ENCODE data around the gene FAM170B. TPM values are rescaled to one million over a fixed set of nuclear protein-coding genes. Genes with fewer than 3 reads are reported as not detected.

The FAM170B gene
- total RNA-seq, 1 donor from 2014 or later = not detected

DNA sequence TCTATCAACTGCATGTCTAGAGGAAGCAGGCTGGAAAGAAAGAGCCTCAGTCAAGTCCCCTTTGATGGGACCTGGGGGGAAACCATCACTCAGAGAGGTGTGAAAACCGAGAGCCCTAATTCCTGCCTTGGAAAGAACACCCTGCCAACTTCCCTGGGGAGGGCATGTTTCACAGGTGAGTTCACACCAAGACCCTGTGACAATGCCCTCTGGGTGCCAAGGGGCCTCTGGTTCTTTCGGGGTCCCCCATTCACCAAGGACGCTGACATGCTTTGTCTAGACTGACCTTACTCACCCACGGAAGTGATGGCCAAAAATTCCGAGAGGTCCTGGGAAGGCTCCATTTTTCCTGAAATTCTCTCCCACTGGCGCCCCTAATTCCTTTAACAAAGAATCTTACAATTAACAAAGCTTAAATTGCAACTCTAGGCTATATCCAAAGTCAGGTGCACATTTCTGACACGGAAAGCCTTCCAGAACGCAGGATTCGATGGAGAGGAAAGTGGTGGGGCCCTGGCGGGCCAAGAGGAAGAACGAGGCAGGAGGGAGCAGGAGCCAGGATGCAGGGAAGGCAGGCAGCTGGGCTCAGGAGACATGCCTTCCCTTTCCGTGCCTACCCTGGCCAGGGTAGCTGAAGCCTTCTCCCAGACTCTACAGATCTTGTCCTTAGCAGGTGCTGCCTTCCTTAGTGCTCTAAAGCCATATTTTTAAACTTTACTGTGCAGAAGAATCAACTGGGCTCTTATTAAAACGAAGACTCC lies 42.2 kb downstream of the FAM170B start:
- H3K9me3 Mint-ChIP-seq = peaks cover 10% of the 10 kb centered on the region
- no peaks in the 10 kb centered on the region for H3K36me3 Mint-ChIP-seq (ENCODE audit: low read depth)
- ChIA-PET CTCF (no interaction called here), POLR2A (no interaction called here)
- TF ChIP-seq, protein P1, sequence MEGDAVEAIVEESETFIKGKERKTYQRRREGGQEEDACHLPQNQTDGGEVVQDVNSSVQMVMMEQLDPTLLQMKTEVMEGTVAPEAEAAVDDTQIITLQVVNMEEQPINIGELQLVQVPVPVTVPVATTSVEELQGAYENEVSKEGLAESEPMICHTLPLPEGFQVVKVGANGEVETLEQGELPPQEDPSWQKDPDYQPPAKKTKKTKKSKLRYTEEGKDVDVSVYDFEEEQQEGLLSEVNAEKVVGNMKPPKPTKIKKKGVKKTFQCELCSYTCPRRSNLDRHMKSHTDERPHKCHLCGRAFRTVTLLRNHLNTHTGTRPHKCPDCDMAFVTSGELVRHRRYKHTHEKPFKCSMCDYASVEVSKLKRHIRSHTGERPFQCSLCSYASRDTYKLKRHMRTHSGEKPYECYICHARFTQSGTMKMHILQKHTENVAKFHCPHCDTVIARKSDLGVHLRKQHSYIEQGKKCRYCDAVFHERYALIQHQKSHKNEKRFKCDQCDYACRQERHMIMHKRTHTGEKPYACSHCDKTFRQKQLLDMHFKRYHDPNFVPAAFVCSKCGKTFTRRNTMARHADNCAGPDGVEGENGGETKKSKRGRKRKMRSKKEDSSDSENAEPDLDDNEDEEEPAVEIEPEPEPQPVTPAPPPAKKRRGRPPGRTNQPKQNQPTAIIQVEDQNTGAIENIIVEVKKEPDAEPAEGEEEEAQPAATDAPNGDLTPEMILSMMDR (IDR thresholded peaks at IDR 0.05) = no peak
- H3K27me3 Mint-ChIP-seq = peaks cover 6% of the 10 kb centered on the region
- H3K4me3 Mint-ChIP-seq = no peak overlapping the region
- H3K27ac Mint-ChIP-seq = no peak overlapping the region
- DNase-seq (no peak), ATAC-seq (ENCODE audit: low read depth) (no peak)
- intact Hi-C loops (cut with micrococcal nuclease) = no loop called here
- no peaks in the 10 kb centered on the region for H3K4me1 Mint-ChIP-seq

DNA sequence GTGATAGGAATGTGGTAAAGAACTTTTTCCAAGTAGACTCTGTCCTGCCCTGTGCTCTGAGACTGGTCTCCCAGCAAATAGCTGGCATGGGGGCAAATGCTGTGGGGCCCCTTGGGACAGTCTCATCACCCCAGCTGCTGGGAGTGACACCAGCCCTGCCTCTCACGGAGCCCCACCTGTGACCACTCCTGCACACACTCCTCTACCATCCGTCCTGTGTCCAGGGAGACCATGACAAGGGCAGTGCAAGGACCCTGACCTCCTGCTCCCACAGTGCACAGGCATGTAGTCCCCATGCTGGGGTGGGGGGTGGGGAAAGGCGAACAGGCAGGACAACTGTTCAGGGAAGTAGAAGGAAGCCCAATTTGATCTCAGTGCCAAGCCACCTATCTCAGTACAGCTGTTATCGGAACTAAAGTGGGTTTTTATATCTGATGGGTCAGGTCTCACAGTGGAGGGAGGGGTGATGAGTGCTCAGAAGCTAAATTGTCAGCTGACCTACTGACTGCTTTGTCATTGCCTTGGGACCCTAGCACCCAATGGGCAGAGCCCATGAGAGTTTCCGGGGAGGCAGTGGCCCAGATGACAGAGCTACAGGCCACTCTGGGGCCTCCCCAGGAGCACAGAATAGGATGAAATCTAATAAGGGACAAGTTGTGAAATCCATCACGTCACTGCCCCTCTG lies 43.0 kb downstream of the FAM170B start:
- H3K4me3 Mint-ChIP-seq = no peak overlapping the region
- no peak for ATAC-seq (ENCODE audit: low read depth)

DNA sequence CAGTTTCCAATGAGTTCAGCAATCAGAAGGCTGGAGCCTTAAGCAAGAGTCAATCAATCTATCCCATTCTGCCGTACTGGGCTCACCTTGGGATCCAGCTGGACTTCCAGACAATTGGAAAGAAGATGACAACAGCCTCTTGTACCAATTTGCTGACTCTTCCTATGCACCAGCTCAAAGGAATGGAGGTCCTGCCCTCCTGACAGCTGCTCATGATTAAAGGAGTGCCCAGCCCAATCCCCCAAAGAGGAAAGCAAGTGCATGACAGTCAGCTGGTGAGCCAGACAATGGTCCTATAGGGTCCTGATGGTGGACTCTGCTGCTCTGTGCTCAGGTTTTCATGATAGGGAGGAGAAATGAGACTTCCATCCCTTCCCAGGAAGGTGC lies 43.6 kb downstream of the FAM170B start:
- CTCF ChIA-PET = no interaction called here

More for the DNA sequence above, 43.0 kb downstream of the FAM170B start:
- Mint-ChIP-seq H3K9me3 (peaks cover 13% of the 10 kb centered on the region), H3K27me3 (peaks cover 6% of the 10 kb centered on the region), H3K27ac (no peak overlapping the region), H3K36me3 (ENCODE audit: low read depth) (no peaks in the 10 kb centered on the region), H3K4me1 (no peaks in the 10 kb centered on the region)
- ChIA-PET POLR2A (no interaction called here), CTCF (no interaction called here)
- TF ChIP-seq, protein P1 (IDR thresholded peaks at IDR 0.05) = no peak
- no peak for DNase-seq
- intact Hi-C loops (cut with micrococcal nuclease) = no loop called here

GRCh38 chr10:49089557-49090188 lies 44.1 kb downstream of the FAM170B start:
- TF ChIP-seq, protein P1 (IDR thresholded peaks at IDR 0.05) = no peak
- POLR2A ChIA-PET = no interaction called here
- peaks cover 3% of the 10 kb centered on the region for H3K27me3 Mint-ChIP-seq
- H3K4me1 Mint-ChIP-seq = no peaks in the 10 kb centered on the region
- H3K4me3 Mint-ChIP-seq = no peak overlapping the region
- H3K9me3 Mint-ChIP-seq = peaks cover 13% of the 10 kb centered on the region
- H3K36me3 Mint-ChIP-seq (ENCODE audit: low read depth) = no peaks in the 10 kb centered on the region
- no peak overlapping the region for H3K27ac Mint-ChIP-seq
- intact Hi-C loops (cut with micrococcal nuclease) = no loop called here
- ATAC-seq (ENCODE audit: low read depth) = no peak
- CTCF ChIA-PET = no interaction called here
- DNase-seq = no peak

More for the DNA sequence above, 43.6 kb downstream of the FAM170B start:
- POLR2A ChIA-PET = no interaction called here
- Mint-ChIP-seq H3K36me3 (ENCODE audit: low read depth) (no peaks in the 10 kb centered on the region), H3K4me3 (no peak overlapping the region), H3K27me3 (peaks cover 3% of the 10 kb centered on the region), H3K9me3 (peaks cover 13% of the 10 kb centered on the region), H3K4me1 (no peaks in the 10 kb centered on the region), H3K27ac (no peak overlapping the region)
- TF ChIP-seq, protein P1 (IDR thresholded peaks at IDR 0.05) = no peak
- intact Hi-C loops (cut with micrococcal nuclease) = no loop called here
- ATAC-seq (ENCODE audit: low read depth) (no peak), DNase-seq (no peak)

DNA sequence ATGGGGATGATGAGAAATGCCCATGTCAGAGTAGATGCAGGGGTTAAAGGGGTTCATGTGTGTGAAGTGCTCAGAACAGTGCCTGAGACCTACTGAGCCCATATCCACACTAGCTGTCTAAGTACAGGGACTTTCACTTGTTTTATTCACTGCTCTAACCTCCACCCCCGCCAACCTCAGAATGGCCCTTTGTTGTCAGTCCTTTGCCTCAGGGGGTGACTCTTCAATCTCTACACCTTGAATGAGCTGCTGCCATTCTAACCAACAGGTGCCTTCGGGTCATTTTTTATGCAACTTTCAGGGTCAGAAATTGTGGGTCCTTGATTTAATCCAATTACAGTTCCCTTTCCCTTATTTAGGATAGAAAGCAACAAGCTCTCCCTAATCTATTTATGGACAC lies 44.7 kb downstream of the FAM170B start:
- H3K27me3 Mint-ChIP-seq = peaks cover 3% of the 10 kb centered on the region
- ChIA-PET POLR2A (no interaction called here), CTCF (no interaction called here)
- peaks cover 13% of the 10 kb centered on the region for H3K9me3 Mint-ChIP-seq
- no peak overlapping the region for H3K4me3 Mint-ChIP-seq
- no peak for DNase-seq
- no peak for ATAC-seq (ENCODE audit: low read depth)
- no peak overlapping the region for H3K27ac Mint-ChIP-seq
- no peaks in the 10 kb centered on the region for H3K36me3 Mint-ChIP-seq (ENCODE audit: low read depth)
- TF ChIP-seq, protein P1 (IDR thresholded peaks at IDR 0.05) = no peak
- no peaks in the 10 kb centered on the region for H3K4me1 Mint-ChIP-seq
- intact Hi-C loops (cut with micrococcal nuclease) = no loop called here

All from activated B cell treated with CpG ODN at 0.5 μM for 24 hours (primary cell).